Upper lobe of left lung (tissue), 4 donors: ENCODE measurements around the gene ANKRD24.
"Not testable (repeated sequence)": the region's sequence is repeated elsewhere in the genome, so short reads cannot be mapped to it uniquely, and the experiment has no call there.

Source experiments
- CTCF ChIP-seq, 6 experiments: fragments of 450-650 bp in 4 of 6; fragments of 200-600 bp in 2 of 6; sonication (generic) in 2 of 6; IDR thresholded peaks; one replicate each; pipeline ENCODE4 v1.5.1; 2016 to 2019; ENCODE audit warnings: antibody characterized with exemption in 6 of 6
- POLR2AphosphoS5 ChIP-seq, 2 donors: sonication (generic); formaldehyde crosslinking; IDR thresholded peaks; one replicate each; pipeline ENCODE4 v1.5.1; 2017; ENCODE audit warnings: antibody characterized with exemption in 2 of 2

- not testable (repeated sequence) for TF ChIP-seq CTCF, POLR2AphosphoS5 (IDR thresholded peaks at IDR 0.05)
These were observed 49.0 kb downstream of the ANKRD24 start for GRCh38 chr19:4231521-4231920.
